HCT116 (cell line): ENCODE data around the gene NDRG3.
A peak's percentile ranks its signal among the peaks of the same experiment; 100 is the strongest.

Experiments
- CEBPB ChIP-seq: IDR thresholded peaks from 2 replicates; pipeline ENCODE4 v1.6.1; 2012; ENCODE audit warnings: low read depth
- EZH2 ChIP-seq: fragments of 200-600 bp; sonication (generic); IDR thresholded peaks from 2 replicates; pipeline ENCODE4 v1.6.1; 2017; ENCODE audit warnings: antibody characterized with exemption, mixed run types
- EZH2phosphoT487 ChIP-seq: fragments of 200-600 bp; IDR thresholded peaks from 2 replicates; pipeline ENCODE4 v1.6.1; 2018; ENCODE audit warnings: antibody characterized with exemption, borderline replicate concordance
- POLR2A ChIP-seq: IDR thresholded peaks from 2 replicates; pipeline ENCODE4 v1.7.0; 2011; ENCODE audit warnings: borderline replicate concordance; ENCODE audit not compliant: insufficient read depth, insufficient read length; ENCODE audit errors: extremely low read depth
- POLR2AphosphoS5 ChIP-seq: IDR thresholded peaks from 2 replicates; pipeline ENCODE4 v1.6.1; 2011; ENCODE audit warnings: mild to moderate bottlenecking, low read depth, low read length, moderate library complexity
- RAD21 ChIP-seq: IDR thresholded peaks from 2 replicates; pipeline ENCODE4 v1.6.1; 2012; ENCODE audit warnings: low read depth, mild to moderate bottlenecking
- SIN3A ChIP-seq: IDR thresholded peaks from 2 replicates; pipeline ENCODE4 v1.6.1; 2012; ENCODE audit warnings: low read depth
- ZNF274 ChIP-seq: fragments of 200-500 bp; sonication (Bioruptor generic); IDR thresholded peaks from 2 replicates; pipeline ENCODE4 v1.6.1; 2014; ENCODE audit warnings: mild to moderate bottlenecking, low read depth, low read length, inconsistent platforms
- TF ChIP-seq, protein P1 (sequence below), 3 experiments: fragments of 200-600 bp in 1 of 3; sonication (generic) in 1 of 3; IDR thresholded peaks in 2 of 3; conservative IDR thresholded peaks in 1 of 3; 2 replicates each; pipeline ENCODE4 v1.5.1; 2012 to 2017; ENCODE audit warnings: low read depth in 2 of 3, low read length in 2 of 3, antibody characterized with exemption in 1 of 3, borderline replicate concordance in 1 of 3, control low read depth in 1 of 3, mild to moderate bottlenecking in 1 of 3, mixed read lengths in 1 of 3, mixed run types in 1 of 3, moderate library complexity in 1 of 3; ENCODE audit not compliant: insufficient read depth in 1 of 3
- TF ChIP-seq, protein P2 (sequence below): IDR thresholded peaks from 2 replicates; pipeline ENCODE4 v1.6.1; 2012; ENCODE audit warnings: low read depth

DNA sequence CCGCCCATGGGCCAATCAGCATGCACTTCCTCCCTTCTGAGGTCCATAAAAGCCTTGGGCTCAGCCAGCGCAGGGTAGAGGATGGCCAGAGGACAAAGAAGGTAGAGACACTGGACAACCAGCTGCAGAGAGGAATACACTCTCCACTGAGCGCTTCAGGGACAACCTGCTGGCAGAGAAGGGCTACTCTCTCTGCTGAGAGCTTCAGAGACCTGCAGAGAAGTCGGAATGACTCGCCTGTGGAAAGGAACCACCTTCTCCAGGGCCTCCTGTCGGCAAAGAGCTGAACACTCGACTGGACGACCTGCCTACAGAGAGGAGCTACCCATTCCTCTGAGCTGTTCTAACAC lies 68.5 kb downstream of the NDRG3 start:
- TF ChIP-seq, protein P1, sequence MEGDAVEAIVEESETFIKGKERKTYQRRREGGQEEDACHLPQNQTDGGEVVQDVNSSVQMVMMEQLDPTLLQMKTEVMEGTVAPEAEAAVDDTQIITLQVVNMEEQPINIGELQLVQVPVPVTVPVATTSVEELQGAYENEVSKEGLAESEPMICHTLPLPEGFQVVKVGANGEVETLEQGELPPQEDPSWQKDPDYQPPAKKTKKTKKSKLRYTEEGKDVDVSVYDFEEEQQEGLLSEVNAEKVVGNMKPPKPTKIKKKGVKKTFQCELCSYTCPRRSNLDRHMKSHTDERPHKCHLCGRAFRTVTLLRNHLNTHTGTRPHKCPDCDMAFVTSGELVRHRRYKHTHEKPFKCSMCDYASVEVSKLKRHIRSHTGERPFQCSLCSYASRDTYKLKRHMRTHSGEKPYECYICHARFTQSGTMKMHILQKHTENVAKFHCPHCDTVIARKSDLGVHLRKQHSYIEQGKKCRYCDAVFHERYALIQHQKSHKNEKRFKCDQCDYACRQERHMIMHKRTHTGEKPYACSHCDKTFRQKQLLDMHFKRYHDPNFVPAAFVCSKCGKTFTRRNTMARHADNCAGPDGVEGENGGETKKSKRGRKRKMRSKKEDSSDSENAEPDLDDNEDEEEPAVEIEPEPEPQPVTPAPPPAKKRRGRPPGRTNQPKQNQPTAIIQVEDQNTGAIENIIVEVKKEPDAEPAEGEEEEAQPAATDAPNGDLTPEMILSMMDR (IDR thresholded peaks at IDR 0.05 in 2 of 3, conservative IDR thresholded peaks at IDR 0.05 in 1 of 3; ENCODE audit: borderline replicate concordance in 1 of 3, insufficient read depth in 1 of 3, low read depth in 2 of 3, low read length in 2 of 3), result no peak
- TF ChIP-seq POLR2AphosphoS5 (no peak), ZNF274 (no peak), POLR2A (peak; percentile 99), EZH2 (no peak), CEBPB (no peak), SIN3A (no peak), EZH2phosphoT487 (no peak), RAD21 (no peak)
- TF ChIP-seq, protein P2, sequence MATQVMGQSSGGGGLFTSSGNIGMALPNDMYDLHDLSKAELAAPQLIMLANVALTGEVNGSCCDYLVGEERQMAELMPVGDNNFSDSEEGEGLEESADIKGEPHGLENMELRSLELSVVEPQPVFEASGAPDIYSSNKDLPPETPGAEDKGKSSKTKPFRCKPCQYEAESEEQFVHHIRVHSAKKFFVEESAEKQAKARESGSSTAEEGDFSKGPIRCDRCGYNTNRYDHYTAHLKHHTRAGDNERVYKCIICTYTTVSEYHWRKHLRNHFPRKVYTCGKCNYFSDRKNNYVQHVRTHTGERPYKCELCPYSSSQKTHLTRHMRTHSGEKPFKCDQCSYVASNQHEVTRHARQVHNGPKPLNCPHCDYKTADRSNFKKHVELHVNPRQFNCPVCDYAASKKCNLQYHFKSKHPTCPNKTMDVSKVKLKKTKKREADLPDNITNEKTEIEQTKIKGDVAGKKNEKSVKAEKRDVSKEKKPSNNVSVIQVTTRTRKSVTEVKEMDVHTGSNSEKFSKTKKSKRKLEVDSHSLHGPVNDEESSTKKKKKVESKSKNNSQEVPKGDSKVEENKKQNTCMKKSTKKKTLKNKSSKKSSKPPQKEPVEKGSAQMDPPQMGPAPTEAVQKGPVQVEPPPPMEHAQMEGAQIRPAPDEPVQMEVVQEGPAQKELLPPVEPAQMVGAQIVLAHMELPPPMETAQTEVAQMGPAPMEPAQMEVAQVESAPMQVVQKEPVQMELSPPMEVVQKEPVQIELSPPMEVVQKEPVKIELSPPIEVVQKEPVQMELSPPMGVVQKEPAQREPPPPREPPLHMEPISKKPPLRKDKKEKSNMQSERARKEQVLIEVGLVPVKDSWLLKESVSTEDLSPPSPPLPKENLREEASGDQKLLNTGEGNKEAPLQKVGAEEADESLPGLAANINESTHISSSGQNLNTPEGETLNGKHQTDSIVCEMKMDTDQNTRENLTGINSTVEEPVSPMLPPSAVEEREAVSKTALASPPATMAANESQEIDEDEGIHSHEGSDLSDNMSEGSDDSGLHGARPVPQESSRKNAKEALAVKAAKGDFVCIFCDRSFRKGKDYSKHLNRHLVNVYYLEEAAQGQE, result no peak
